Mucosa of rectum (tissue), 2 donors: ENCODE results near the gene APOL1.
"Not testable (repeated sequence)": the region's sequence is repeated elsewhere in the genome, so short reads cannot be mapped to it uniquely, and the experiment has no call there.

Experiments used
- H3K27ac ChIP-seq, 2 donors: one replicate each; pipeline ENCODE4 v1.7.0; 2013; ENCODE audit warnings: inconsistent platforms in 2 of 2, low read depth in 2 of 2, low read length in 2 of 2
- H3K27me3 ChIP-seq, 2 donors: one replicate each; pipeline ENCODE4 v1.7.0; 2013; ENCODE audit warnings: low read length in 2 of 2; ENCODE audit not compliant: control insufficient read depth in 2 of 2, insufficient read depth in 2 of 2
- H3K36me3 ChIP-seq, 2 donors: one replicate each; pipeline ENCODE4 v1.7.0; 2013; ENCODE audit warnings: low read length in 2 of 2; ENCODE audit not compliant: control insufficient read depth in 2 of 2, insufficient read depth in 2 of 2
- H3K4me1 ChIP-seq, 2 donors: one replicate each; pipeline ENCODE4 v1.7.0; 2013; ENCODE audit warnings: low read length in 2 of 2, mild to moderate bottlenecking in 1 of 2; ENCODE audit not compliant: control insufficient read depth in 2 of 2, insufficient read depth in 2 of 2
- H3K4me3 ChIP-seq, 2 donors: one replicate each; pipeline ENCODE4 v1.7.0; 2013; ENCODE audit warnings: low read length in 2 of 2
- H3K9ac ChIP-seq, 2 donors: one replicate each; pipeline ENCODE4 v1.7.0; 2013; ENCODE audit warnings: low read length in 2 of 2, low read depth in 1 of 2, mild to moderate bottlenecking in 1 of 2
- H3K9me3 ChIP-seq, 2 donors: one replicate each; pipeline ENCODE4 v1.7.0; 2013; ENCODE audit warnings: low read length in 2 of 2; ENCODE audit not compliant: control insufficient read depth in 2 of 2
- donor health status: healthy.
- donor health status: Normal muscosa, but diverticular disease.

The APOL1 gene

GRCh38 chr22:36267058-36267457, 14.1 kb downstream of the APOL1 start:
- H3K9me3 ChIP-seq, result no peaks in the 10 kb centered on the region
- no peak overlapping the region for H3K9ac ChIP-seq
- no peak overlapping the region for H3K27ac ChIP-seq
- H3K27me3 ChIP-seq, result no peaks in the 10 kb centered on the region
- no peak overlapping the region for H3K4me3 ChIP-seq
- peaks cover 3 to 12% of the 10 kb centered on the region in 2 donors for H3K36me3 ChIP-seq
- H3K4me1 ChIP-seq, result no peaks in the 10 kb centered on the region

GRCh38 chr22:36267896-36268485, 15.1 kb downstream of the APOL1 start:
- Histone ChIP-seq H3K9ac (no peak overlapping the region), H3K9me3 (no peaks in the 10 kb centered on the region), H3K36me3 (peaks cover 3 to 9% of the 10 kb centered on the region in 2 donors), H3K4me3 (no peak overlapping the region), H3K4me1 (no peaks in the 10 kb centered on the region), H3K27me3 (no peaks in the 10 kb centered on the region), H3K27ac (no peak overlapping the region)

DNA sequence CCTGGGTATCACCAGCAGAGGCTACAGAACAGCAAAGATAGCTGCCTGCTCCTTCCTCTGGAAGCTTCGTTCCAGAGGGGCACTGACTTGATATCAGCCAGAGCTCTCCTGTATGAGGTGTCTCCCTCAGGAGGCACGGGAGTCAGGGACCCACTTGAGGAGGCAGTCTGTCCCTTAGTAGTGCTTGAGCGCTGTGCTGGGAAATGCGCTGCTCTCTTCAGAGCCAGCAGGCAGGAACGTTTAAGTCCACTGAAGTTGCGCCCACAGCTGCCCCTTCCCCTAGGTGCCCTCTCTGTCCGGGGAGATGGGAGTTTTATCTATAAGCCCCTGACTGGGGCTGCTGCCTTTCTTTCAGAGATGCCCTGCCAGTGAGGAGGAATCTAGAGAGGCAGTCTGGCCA, 18.3 kb downstream of the APOL1 start:
- H3K27ac ChIP-seq, H3K27me3 ChIP-seq, H3K4me3 ChIP-seq, H3K9me3 ChIP-seq, H3K36me3 ChIP-seq, H3K4me1 ChIP-seq, H3K9ac ChIP-seq: not testable (repeated sequence)

GRCh38 chr22:36271951-36272350, 19.0 kb downstream of the APOL1 start:
- not testable (repeated sequence) for H3K27me3 ChIP-seq, H3K27ac ChIP-seq, H3K4me1 ChIP-seq, H3K9me3 ChIP-seq, H3K36me3 ChIP-seq, H3K9ac ChIP-seq, H3K4me3 ChIP-seq

GRCh38 chr22:36274531-36274930, 21.6 kb downstream of the APOL1 start:
- H3K9ac ChIP-seq, result no peak overlapping the region
- peaks cover 0 to 4% of the 10 kb centered on the region in 2 donors for H3K36me3 ChIP-seq
- no peaks in the 10 kb centered on the region for H3K9me3 ChIP-seq
- no peaks in the 10 kb centered on the region for H3K27me3 ChIP-seq
- H3K27ac ChIP-seq, result no peak overlapping the region
- H3K4me1 ChIP-seq, result peaks cover 0 to 5% of the 10 kb centered on the region in 2 donors
- H3K4me3 ChIP-seq, result no peak overlapping the region

GRCh38 chr22:36277482-36278291, 24.8 kb downstream of the APOL1 start:
- H3K9me3 ChIP-seq, result no peaks in the 10 kb centered on the region
- H3K9ac ChIP-seq, result no peak overlapping the region
- no peak overlapping the region for H3K27ac ChIP-seq
- H3K27me3 ChIP-seq, result no peaks in the 10 kb centered on the region
- no peak overlapping the region for H3K4me3 ChIP-seq
- peaks cover 0 to 5% of the 10 kb centered on the region in 2 donors for H3K4me1 ChIP-seq
- H3K36me3 ChIP-seq, result peaks cover 18 to 23% of the 10 kb centered on the region in 2 donors

DNA sequence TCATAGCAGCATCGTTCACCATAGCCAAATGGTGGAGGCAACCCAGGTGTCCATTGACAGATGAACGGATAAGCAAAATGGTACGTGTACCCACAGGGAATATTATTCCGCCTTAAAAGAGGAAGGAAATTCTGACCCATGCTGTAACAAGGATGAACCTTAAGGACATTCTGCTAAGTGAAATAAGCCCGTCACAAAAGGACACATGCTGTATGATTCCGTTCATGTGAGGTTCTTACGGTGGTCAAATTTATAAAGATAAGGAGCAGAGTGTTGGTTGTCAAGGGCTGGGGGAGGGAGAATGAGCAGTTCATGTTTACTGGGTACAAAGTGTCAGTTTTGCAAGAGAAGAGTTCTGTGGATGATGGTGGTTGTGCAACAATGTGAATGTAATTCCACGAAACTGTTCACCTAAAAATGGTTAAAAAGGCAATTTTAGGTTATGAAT, 26.3 kb downstream of the APOL1 start:
- no peak overlapping the region for H3K27ac ChIP-seq
- no peaks in the 10 kb centered on the region for H3K9me3 ChIP-seq
- peaks cover 0 to 5% of the 10 kb centered on the region in 2 donors for H3K4me1 ChIP-seq
- H3K27me3 ChIP-seq, result no peaks in the 10 kb centered on the region
- no peak overlapping the region for H3K4me3 ChIP-seq
- H3K36me3 ChIP-seq, result peaks cover 31 to 39% of the 10 kb centered on the region in 2 donors
- H3K9ac ChIP-seq, result no peak overlapping the region

- H3K9ac ChIP-seq, result no peak overlapping the region
- no peaks in the 10 kb centered on the region for H3K27me3 ChIP-seq
- H3K4me1 ChIP-seq, result peaks cover 0 to 5% of the 10 kb centered on the region in 2 donors
- H3K27ac ChIP-seq, result no peak overlapping the region
- H3K4me3 ChIP-seq, result no peak overlapping the region
- H3K9me3 ChIP-seq, result no peaks in the 10 kb centered on the region
- H3K36me3 ChIP-seq, result peaks cover 42 to 50% of the 10 kb centered on the region in 2 donors
Measured at GRCh38 chr22:36280379-36280778, 27.4 kb downstream of the APOL1 start.

- Histone ChIP-seq H3K9me3 (no peaks in the 10 kb centered on the region), H3K9ac (no peak overlapping the region), H3K27ac (no peak overlapping the region), H3K27me3 (no peaks in the 10 kb centered on the region), H3K36me3 (peaks cover 57 to 65% of the 10 kb centered on the region in 2 donors), H3K4me1 (peaks cover 4 to 5% of the 10 kb centered on the region in 2 donors), H3K4me3 (no peak overlapping the region)
Measured at GRCh38 chr22:36281781-36282327, 28.9 kb downstream of the APOL1 start.

DNA sequence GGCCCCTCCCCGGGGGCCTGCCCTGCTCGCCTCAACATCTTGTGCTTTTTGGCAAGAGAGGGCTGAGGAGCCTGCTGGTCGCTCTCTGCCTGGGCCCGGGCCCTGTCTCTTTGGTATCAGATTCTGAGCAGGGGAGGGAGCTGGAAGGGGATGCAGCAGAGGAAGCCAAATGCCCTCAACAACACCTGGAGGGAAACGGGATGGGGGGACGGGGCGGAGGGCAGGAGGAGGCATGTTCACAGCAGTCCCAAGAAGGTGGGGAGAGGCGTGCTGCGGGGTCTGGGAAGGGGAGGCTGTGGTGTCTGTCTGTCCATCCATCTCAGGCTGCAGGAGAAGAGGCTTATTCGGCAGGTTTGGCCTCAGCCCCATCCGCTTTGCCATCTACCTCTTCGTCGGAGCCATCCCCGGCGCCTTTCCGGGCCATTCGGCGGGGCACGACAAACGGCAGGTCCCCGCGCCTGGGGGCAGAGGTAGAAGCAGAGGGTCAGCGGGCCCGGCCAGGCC, 29.4 kb downstream of the APOL1 start:
- H3K9ac ChIP-seq, result no peak overlapping the region
- no peaks in the 10 kb centered on the region for H3K9me3 ChIP-seq
- H3K4me1 ChIP-seq, result peaks cover 4 to 5% of the 10 kb centered on the region in 2 donors
- H3K27me3 ChIP-seq, result no peaks in the 10 kb centered on the region
- H3K36me3 ChIP-seq, result peaks cover 60 to 69% of the 10 kb centered on the region in 2 donors
- no peak overlapping the region for H3K27ac ChIP-seq
- H3K4me3 ChIP-seq, result no peak overlapping the region
